Measurements from ENCODE around the gene PPP2CA. TPM values are rescaled to one million over a fixed set of nuclear protein-coding genes. Genes with fewer than 3 reads are reported as not detected.

Gene PPP2CA
- total and polyA plus RNA-seq, 2 of the 13 experiments (the other 11 are each of a cell fraction or from before 2014, with no cell fraction given), result 82.4 to 171 TPM

DNA sequence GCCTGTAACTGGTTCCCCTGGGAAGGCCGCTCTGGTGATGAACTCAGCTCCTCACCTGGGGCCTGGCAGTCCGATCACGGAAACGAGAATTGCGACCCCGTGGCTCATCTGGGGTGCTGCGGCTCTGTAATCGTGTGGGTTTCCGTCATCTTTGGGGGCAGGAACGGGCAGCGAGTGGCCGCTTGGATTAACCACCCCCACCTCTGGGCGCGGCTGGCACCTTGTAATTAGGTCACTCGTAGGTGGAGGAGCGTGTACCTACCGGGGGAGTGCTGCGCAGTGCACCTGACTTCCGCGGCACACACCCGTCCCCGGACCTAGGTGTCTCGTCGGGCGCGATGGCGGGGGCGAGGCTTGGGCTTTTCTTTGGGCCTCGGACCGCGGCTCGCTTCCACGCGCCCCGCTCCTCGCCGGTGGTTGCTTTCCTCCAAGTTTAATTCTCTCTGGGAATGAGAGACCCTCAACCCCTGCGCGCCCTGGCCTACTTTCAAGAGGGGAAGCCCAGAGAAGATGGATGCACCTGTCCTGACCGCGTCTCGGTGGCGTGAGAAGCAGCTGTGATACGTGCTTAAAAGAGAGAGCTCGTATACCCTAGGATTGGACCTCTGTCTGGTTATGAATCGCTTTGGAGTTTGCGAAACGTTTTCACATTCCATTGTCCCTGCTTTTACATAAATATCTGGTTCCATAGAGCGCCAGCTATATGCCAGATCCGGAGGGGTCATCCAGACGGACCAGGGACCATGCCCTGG, 744 bp upstream of the PPP2CA start (continued):
- TF ChIP-seq, protein P1, sequence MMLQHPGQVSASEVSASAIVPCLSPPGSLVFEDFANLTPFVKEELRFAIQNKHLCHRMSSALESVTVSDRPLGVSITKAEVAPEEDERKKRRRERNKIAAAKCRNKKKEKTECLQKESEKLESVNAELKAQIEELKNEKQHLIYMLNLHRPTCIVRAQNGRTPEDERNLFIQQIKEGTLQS (CRISPR knock-in tag; IDR thresholded peaks at IDR 0.05), result 0 out of 2 replicates have a peak, but pooled peaks have one; percentile 20
- peak; percentile 12 for TF ChIP-seq RBM39 (IDR thresholded peaks at IDR 0.05; ENCODE audit: low read depth, low read length, poor library complexity, severe bottlenecking)
- no peak for TF ChIP-seq IRX3 (CRISPR knock-in tag; IDR thresholded peaks at IDR 0.05; ENCODE audit: borderline replicate concordance, low read depth)
- TF ChIP-seq PREB (CRISPR knock-in tag; IDR thresholded peaks at IDR 0.05), result no peak
- no peak for TF ChIP-seq ZEB1 (IDR thresholded peaks at IDR 0.05; ENCODE audit: insufficient replicate concordance, low read depth)
- TF ChIP-seq ZBTB40 (IDR thresholded peaks at IDR 0.05), result no peak
- no peak for TF ChIP-seq ZBTB40 (CRISPR knock-in tag; IDR thresholded peaks at IDR 0.05)
- no peak for TF ChIP-seq ATM (IDR thresholded peaks at IDR 0.05; ENCODE audit: borderline replicate concordance)
- no peak for TF ChIP-seq ZNF18 (CRISPR knock-in tag; IDR thresholded peaks at IDR 0.05; ENCODE audit: insufficient replicate concordance)
- no peak for TF ChIP-seq SNRNP70 (IDR thresholded peaks at IDR 0.05; ENCODE audit: low read depth, low read length)
- no peak for TF ChIP-seq ZBTB4 (CRISPR knock-in tag; IDR thresholded peaks at IDR 0.05; ENCODE audit: borderline replicate concordance)
- no peak for TF ChIP-seq ZNF644 (CRISPR knock-in tag; IDR thresholded peaks at IDR 0.05; ENCODE audit: low read depth)

All from HepG2 (cell line).